PC-3 (cell line): ENCODE data around the gene SRSF2. TPM values are rescaled to one million over a fixed set of nuclear protein-coding genes. Genes with fewer than 3 reads are reported as not detected.

Source experiments
- ATAC-seq: fragments of 200-7000 bp; cut with Tn5 transposase; 2 replicates; pipeline ENCODE4 v1.9.1; 2020; ENCODE audit warnings: mild to moderate bottlenecking, moderate library complexity
- BruUV-seq: library from RNA; stranded (reverse); fragments of 400-500 nt; replicated peaks from 2 replicates; lab custom pipeline; 2021; lab: Mats Ljungman, UMichigan
- CTCF ChIA-PET: fragments of 300-600 bp; sonication (Branson Sonifier 250); formaldehyde crosslinking; loops from one replicate; lab custom pipeline; 2022; ENCODE audit warnings: antibody characterized with exemption; lab: Charles Lee
- POLR2A ChIA-PET: fragments of 300-600 bp; sonication (Branson Sonifier 250); formaldehyde crosslinking; loops from one replicate; lab custom pipeline; 2022; ENCODE audit warnings: antibody characterized with exemption; ENCODE audit not compliant: unreplicated experiment; lab: Charles Lee
- DNase-seq: peaks from one replicate; pipeline ENCODE4 v3.0.0-alpha.2; 2015
- H2AFZ ChIP-seq: fragments of 300-600 bp; sonication (generic); 2 replicates; pipeline ENCODE4 v1.6.0; 2016; ENCODE audit warnings: antibody characterized with exemption, low read length
- H3F3A ChIP-seq: fragments of 300-600 bp; sonication (generic); one replicate; pipeline ENCODE4 v1.6.0; 2017; ENCODE audit warnings: antibody characterized with exemption, low read length, control low read depth, mild to moderate bottlenecking; ENCODE audit not compliant: unreplicated experiment
- H3K27ac ChIP-seq: fragments of 300-600 bp; sonication (generic); 2 replicates; pipeline ENCODE4 v1.5.1; 2016; ENCODE audit warnings: mild to moderate bottlenecking, low read length
- H3K27me3 ChIP-seq: fragments of 300-600 bp; sonication (generic); 2 replicates; pipeline ENCODE4 v1.6.1; 2016; ENCODE audit warnings: low read length, mixed read lengths
- H3K36me3 ChIP-seq: fragments of 300-600 bp; sonication (generic); 2 replicates; pipeline ENCODE4 v1.6.1; 2016; ENCODE audit warnings: low read depth, mixed run types, low read length, mixed read lengths
- H3K4me1 ChIP-seq: fragments of 300-600 bp; sonication (generic); 2 replicates; pipeline ENCODE4 v1.5.1; 2016; ENCODE audit warnings: low read length; ENCODE audit not compliant: insufficient read depth
- H3K4me2 ChIP-seq: fragments of 300-600 bp; sonication (generic); 2 replicates; pipeline ENCODE4 v1.6.0; 2016; ENCODE audit warnings: low read length
- H3K4me3 ChIP-seq: fragments of 300-600 bp; sonication (generic); 2 replicates; pipeline ENCODE4 v1.5.1; 2016; ENCODE audit warnings: mild to moderate bottlenecking, low read length, mixed read lengths
- H3K79me2 ChIP-seq: fragments of 300-600 bp; sonication (generic); 2 replicates; pipeline ENCODE4 v1.6.1; 2017; ENCODE audit warnings: low read length, mixed read lengths
- H3K9ac ChIP-seq: fragments of 300-600 bp; sonication (generic); 2 replicates; pipeline ENCODE4 v1.6.0; 2016; ENCODE audit warnings: mild to moderate bottlenecking, low read length
- H3K9me2 ChIP-seq: fragments of 300-600 bp; sonication (generic); replicated peaks from 2 replicates; pipeline ENCODE4 v1.6.1; 2016; ENCODE audit warnings: mixed run types, low read length, mixed read lengths
- H3K9me3 ChIP-seq: fragments of 300-600 bp; sonication (generic); 2 replicates; pipeline ENCODE4 v1.6.1; 2016; ENCODE audit warnings: low read length, mixed read lengths
- H4K20me1 ChIP-seq: fragments of 300-600 bp; sonication (generic); 2 replicates; pipeline ENCODE4 v1.6.1; 2016; ENCODE audit warnings: low read length, mixed read lengths
- CTCF ChIP-seq: fragments of 300-600 bp; sonication (generic); conservative IDR thresholded peaks from 2 replicates; pipeline ENCODE4 v1.5.1; 2017; ENCODE audit warnings: antibody characterized with exemption, low read depth, mild to moderate bottlenecking, low read length
- EZH2 ChIP-seq: fragments of 300-600 bp; sonication (generic); IDR thresholded peaks from one replicate; pipeline ENCODE4 v1.6.1; 2017; ENCODE audit warnings: antibody characterized with exemption, mild to moderate bottlenecking, low read length; ENCODE audit not compliant: unreplicated experiment
- EZH2phosphoT487 ChIP-seq: fragments of 300-600 bp; sonication (generic); IDR thresholded peaks from 2 replicates; pipeline ENCODE4 v1.6.1; 2018; ENCODE audit warnings: mild to moderate bottlenecking, antibody characterized with exemption, low read length, borderline replicate concordance
- intact Hi-C: fragments of 100-400 bp; cut with micrococcal nuclease; formaldehyde crosslinking; loops from 2 replicates; pipeline ENCODE4 v1.9.0; 2023
- microRNA-seq: library from miRNA; unstranded; fragments of <30 nt; microRNA quantifications from one replicate; pipeline ENCODE4 v1.1.0, GENCODE V29; 2020; ENCODE audit not compliant: unreplicated experiment
- total RNA-seq: library from RNA; depleted of rRNA; stranded (reverse); fragments of >200 nt; gene quantifications from 2 replicates; pipeline ENCODE4 v1.2.3, GENCODE V29; 2014; rRNA removed

SRSF2 gene
- total RNA-seq, 1 experiment from 2014 or later: 859 TPM

GRCh38 chr17:76685366-76685765 is 51.8 kb downstream of the SRSF2 start:
- H2AFZ ChIP-seq: no peak overlapping the region
- TF ChIP-seq CTCF (no peak), EZH2phosphoT487 (no peak), EZH2 (no peak)
- H3K9ac ChIP-seq: no peak overlapping the region
- no peaks in the 10 kb centered on the region for H3K27me3 ChIP-seq
- intact Hi-C loops: no loop called here
- ChIA-PET POLR2A (no interaction called here), CTCF (no interaction called here)
- ATAC-seq (no peak), DNase-seq (no peak)
- H3K79me2 ChIP-seq: no peaks in the 10 kb centered on the region
- no peaks in the 10 kb centered on the region for H3K36me3 ChIP-seq
- no peak overlapping the region for H3K4me3 ChIP-seq
- H3K9me2 ChIP-seq: no peaks in the 10 kb centered on the region
- no peak overlapping the region for H3K4me2 ChIP-seq
- no peaks in the 10 kb centered on the region for H3F3A ChIP-seq
- peaks cover 17% of the 10 kb centered on the region for H3K4me1 ChIP-seq
- no peak overlapping the region for H3K27ac ChIP-seq
- no peaks in the 10 kb centered on the region for H4K20me1 ChIP-seq
- H3K9me3 ChIP-seq: no peaks in the 10 kb centered on the region
- no TSS peak for BruUV-seq

DNA sequence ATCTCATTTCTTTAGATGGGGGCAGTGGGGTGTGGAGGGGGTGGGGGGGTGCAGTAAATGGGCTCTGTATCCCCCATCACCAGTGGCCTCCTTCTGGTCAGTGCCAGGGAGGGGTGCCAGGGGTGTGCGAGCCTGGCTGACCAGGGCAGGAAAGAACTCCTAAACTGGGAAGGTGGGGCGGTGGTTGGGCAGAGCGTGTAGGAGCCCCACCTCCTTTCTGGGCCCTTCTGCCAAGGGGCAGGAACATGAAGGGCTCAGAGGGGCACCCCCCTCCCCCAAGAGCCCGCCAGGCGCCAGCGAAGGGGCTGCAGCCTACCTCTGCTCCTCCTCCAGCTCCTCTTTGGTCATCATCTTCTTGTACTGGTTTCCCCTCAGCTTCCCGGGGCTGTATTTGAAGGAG is 52.4 kb downstream of the SRSF2 start:
- Histone ChIP-seq H3K36me3 (no peaks in the 10 kb centered on the region), H2AFZ (no peak overlapping the region), H3F3A (no peaks in the 10 kb centered on the region), H3K27ac (no peak overlapping the region), H3K4me3 (no peak overlapping the region), H3K4me1 (peaks cover 17% of the 10 kb centered on the region), H3K9ac (no peak overlapping the region), H3K4me2 (no peak overlapping the region), H3K27me3 (no peaks in the 10 kb centered on the region), H3K79me2 (no peaks in the 10 kb centered on the region), H3K9me3 (no peaks in the 10 kb centered on the region), H4K20me1 (no peaks in the 10 kb centered on the region), H3K9me2 (no peaks in the 10 kb centered on the region)
- intact Hi-C loops: no loop called here
- POLR2A ChIA-PET: no interaction called here
- no peak for DNase-seq
- CTCF ChIA-PET: no interaction called here
- no peak for ATAC-seq
- no peak for TF ChIP-seq CTCF
- TF ChIP-seq EZH2phosphoT487: no peak
- no peak for TF ChIP-seq EZH2
- no TSS peak for BruUV-seq

Small RNA genes within 50 kb of the gene (microRNA-seq; reads per million reads assigned to microRNA genes)
- 1.8 reads per million for gene MIR636

Other genes starting within 250 kb of the SRSF2 start
- gene RHBDF2, start 235.9 kb downstream of the SRSF2 start, total RNA-seq: 52.3 and 74.8 TPM in 2 replicates
- 0.40 and 0.62 TPM in 2 replicates for gene CYGB, start 199.6 kb downstream of the SRSF2 start, total RNA-seq
- gene PRCD, start 197.3 kb downstream of the SRSF2 start, total RNA-seq: 0.86 and 2.5 TPM in 2 replicates
- gene ST6GALNAC2, start 151.5 kb downstream of the SRSF2 start, total RNA-seq: 1.0 and 6.4 TPM in 2 replicates
- gene ST6GALNAC1, start 93.6 kb downstream of the SRSF2 start, total RNA-seq: 2.6 and 4.1 TPM in 2 replicates
- 98.3 and 148 TPM in 2 replicates for gene MXRA7, start 26.4 kb downstream of the SRSF2 start, total RNA-seq
- 39.0 and 49.8 TPM in 2 replicates for gene JMJD6, start 10.7 kb downstream of the SRSF2 start, total RNA-seq
- 48.1 and 58.7 TPM in 2 replicates for gene METTL23, start 10.5 kb downstream of the SRSF2 start, total RNA-seq
- gene MFSD11, start 788 bp upstream of the SRSF2 start, total RNA-seq: 16.6 and 17.3 TPM in 2 replicates
- gene MGAT5B, start 131.1 kb upstream of the SRSF2 start, total RNA-seq: 4.9 and 10.3 TPM in 2 replicates